Activated T-helper 17 cell treated with anti-CD3 and anti-CD28 coated beads, Interleukin-2, amount 50 U/mL, for 72 hours (primary cell): ENCODE measurements around the gene PES1. TPM values are rescaled to one million over a fixed set of nuclear protein-coding genes. Genes with fewer than 3 reads are reported as not detected.
"Not testable (repeated sequence)": the region's sequence is repeated elsewhere in the genome, so short reads cannot be mapped to it uniquely, and the experiment has no call there.

Experiments
- ATAC-seq: fragments of 150-1000 bp; cut with Tn5 transposase; replicated peaks from 2 replicates; pipeline ENCODE4 v1.10.0; 2021; ENCODE audit warnings: mild to moderate bottlenecking, moderate library complexity
- H3K27ac Mint-ChIP-seq: one replicate; pipeline ENCODE4 v1.8.0; 2022; ENCODE audit warnings: mixed read lengths
- H3K27me3 Mint-ChIP-seq: one replicate; pipeline ENCODE4 v1.8.0; 2022; ENCODE audit warnings: mixed read lengths
- H3K36me3 Mint-ChIP-seq: one replicate; pipeline ENCODE4 v1.8.0; 2022; ENCODE audit warnings: low read depth, mild to moderate bottlenecking, mixed read lengths
- H3K4me1 Mint-ChIP-seq: one replicate; pipeline ENCODE4 v1.8.0; 2022; ENCODE audit warnings: mixed read lengths
- H3K4me3 Mint-ChIP-seq: one replicate; pipeline ENCODE4 v1.8.0; 2022; ENCODE audit warnings: mild to moderate bottlenecking, mixed read lengths
- H3K9me3 Mint-ChIP-seq: one replicate; pipeline ENCODE4 v1.8.0; 2022; ENCODE audit warnings: mixed read lengths
- total RNA-seq, 2 donors: library from RNA; stranded (reverse); gene quantifications; one replicate each; pipeline ENCODE4 v1.2.3, GENCODE V29; 2022

PES1 gene
- total RNA-seq, 2 donors from 2014 or later, result 63.6 to 124 TPM

DNA sequence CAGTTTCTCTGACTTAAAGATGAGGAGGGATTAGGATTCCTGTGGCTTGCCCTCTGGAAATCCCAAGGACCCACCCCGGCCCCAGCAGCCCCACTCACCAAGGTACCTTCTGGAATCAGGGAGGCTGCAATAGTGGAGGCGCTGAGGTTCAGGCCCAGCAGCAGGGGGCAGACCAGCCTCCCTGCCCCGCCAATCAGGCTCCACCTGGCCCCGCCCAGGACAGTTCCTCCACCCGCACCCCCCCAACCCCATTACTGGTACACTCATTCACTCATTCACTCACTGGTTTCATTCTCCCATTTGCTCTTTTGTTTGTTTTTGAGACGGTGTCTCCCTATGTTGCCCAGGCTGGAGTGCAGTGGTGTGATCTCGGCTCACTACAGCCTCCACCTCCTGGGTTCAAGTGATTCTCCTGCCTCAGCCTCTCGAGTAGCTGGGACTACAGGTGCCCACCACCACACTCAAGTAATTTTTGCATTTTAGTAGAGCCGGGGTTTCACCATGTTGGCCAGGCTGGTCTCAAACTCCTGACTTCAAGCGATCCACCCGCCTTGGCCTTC, 31.0 kb downstream of the PES1 start:
- ATAC-seq, result peak; percentile 64
- H3K36me3 Mint-ChIP-seq, H3K4me1 Mint-ChIP-seq, H3K27me3 Mint-ChIP-seq, H3K27ac Mint-ChIP-seq, H3K4me3 Mint-ChIP-seq, H3K9me3 Mint-ChIP-seq: not testable (repeated sequence)

DNA sequence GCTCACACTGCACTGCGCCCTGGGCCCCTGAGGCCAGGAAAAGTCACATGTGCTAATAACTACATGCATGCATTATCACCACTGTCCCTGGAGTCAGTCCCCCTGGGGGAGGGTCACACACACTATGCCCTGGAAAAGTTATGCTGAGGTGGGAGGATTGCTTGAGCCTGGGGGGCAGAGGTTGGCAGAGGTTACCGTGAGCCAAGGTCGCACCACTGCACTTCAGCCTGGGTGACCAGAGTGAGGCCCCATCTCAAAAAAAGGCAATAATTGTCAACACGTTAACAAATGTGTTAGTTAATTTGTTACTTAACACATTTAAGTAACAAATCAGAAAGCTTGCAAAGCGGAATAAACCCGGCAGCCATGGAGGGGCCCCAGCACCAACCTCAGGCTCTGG, 31.8 kb downstream of the PES1 start:
- Mint-ChIP-seq H3K9me3 (no peaks in the 10 kb centered on the region), H3K27me3 (no peaks in the 10 kb centered on the region), H3K36me3 (no peaks in the 10 kb centered on the region), H3K4me3 (no peak overlapping the region), H3K27ac (no peak overlapping the region), H3K4me1 (no peaks in the 10 kb centered on the region)
- ATAC-seq, result no peak

DNA sequence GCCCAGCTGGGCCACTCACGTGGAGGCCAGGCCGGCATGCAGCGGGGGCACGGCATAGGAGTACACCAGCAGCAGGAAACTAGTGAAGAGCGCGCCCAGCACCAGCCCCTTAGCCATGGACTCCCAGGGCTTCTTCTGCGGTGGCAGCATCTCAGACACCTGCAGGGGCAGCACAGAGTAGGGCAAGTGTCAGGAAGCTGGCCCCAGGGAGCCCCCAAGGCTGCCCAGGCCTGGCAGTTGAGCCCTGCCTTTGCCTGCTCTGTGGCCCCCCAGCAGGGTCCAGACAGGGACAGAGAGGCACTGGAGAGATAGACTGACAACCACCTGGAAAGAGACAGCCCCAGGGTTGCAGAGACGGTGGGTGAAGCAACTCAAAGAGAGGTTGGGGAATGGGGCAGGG, 34.5 kb downstream of the PES1 start:
- no peaks in the 10 kb centered on the region for H3K4me1 Mint-ChIP-seq
- H3K27me3 Mint-ChIP-seq, result no peaks in the 10 kb centered on the region
- no peaks in the 10 kb centered on the region for H3K9me3 Mint-ChIP-seq
- H3K4me3 Mint-ChIP-seq, result no peak overlapping the region
- no peaks in the 10 kb centered on the region for H3K36me3 Mint-ChIP-seq
- no peak overlapping the region for H3K27ac Mint-ChIP-seq
- ATAC-seq, result no peak

DNA sequence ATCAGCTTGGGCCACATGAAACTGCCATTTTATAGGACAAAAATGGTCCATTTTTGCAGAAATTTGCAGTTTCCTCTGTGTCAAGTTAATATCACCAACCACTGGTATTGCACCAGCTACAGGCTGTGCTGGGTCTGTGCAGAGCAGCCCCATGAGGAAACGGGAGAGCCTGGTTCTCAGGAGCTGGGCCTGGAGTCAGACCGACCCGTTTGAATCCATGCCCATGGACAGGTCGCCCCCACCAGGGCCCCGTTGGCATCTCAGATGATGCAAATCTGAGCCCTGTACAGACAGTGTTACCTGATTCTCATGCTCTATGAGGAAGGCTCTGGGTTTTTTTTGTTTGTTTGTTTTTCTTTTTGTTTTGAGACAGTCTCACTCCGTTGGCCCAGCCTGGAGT, 35.3 kb downstream of the PES1 start:
- no peaks in the 10 kb centered on the region for H3K9me3 Mint-ChIP-seq
- no peak overlapping the region for H3K4me3 Mint-ChIP-seq
- no peaks in the 10 kb centered on the region for H3K4me1 Mint-ChIP-seq
- no peaks in the 10 kb centered on the region for H3K27me3 Mint-ChIP-seq
- ATAC-seq, result no peak
- H3K36me3 Mint-ChIP-seq, result no peaks in the 10 kb centered on the region
- no peak overlapping the region for H3K27ac Mint-ChIP-seq

DNA sequence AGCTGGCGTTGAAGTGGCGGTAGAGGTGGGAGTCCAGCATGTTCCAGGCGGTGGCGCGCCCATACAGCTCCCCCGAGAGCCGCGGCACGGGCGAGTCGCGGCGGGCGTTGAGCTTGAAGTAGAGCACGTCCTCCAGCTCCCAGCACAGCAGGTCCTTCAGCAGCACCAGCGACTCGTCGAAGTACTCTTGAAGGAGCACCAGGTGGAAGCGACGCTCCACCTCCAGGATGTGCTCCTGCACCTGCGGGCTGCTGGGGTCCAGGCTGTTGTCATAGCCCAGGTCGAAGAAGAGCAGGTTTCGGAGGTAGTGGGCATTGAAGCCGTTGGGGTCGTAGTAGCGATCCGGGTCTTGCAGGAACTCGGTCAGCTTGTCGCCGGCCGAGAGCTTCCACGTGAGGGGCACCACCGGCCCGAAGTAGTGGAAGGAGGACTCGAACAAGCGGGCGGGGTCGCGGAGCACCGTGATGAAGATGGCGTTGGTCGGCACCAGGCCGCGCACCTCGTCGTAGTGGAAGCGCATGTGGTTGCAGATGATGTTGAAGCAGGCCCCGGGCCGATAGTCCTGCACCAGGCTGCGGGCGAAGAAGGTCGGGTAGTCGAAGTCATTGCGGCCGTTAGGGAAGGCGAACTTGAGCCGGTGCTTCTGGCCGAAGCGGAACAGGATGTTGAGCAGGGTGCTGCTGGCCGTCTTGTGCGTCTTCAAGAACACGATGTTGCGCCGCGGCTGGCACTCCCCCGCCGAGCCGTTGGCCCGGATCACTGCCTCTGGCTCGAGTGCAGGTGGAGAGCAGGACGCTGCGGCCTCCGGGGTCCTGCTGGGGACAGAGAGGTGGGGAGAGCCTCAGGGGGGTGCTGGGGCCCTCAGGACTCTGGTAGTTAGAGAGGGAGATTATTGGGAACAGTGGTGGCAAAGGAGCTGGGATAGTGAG, 36.2 kb downstream of the PES1 start:
- Mint-ChIP-seq H3K4me3 (no peak overlapping the region), H3K27me3 (no peaks in the 10 kb centered on the region), H3K4me1 (no peaks in the 10 kb centered on the region), H3K9me3 (no peaks in the 10 kb centered on the region), H3K27ac (no peak overlapping the region), H3K36me3 (no peaks in the 10 kb centered on the region)
- no peak for ATAC-seq

DNA sequence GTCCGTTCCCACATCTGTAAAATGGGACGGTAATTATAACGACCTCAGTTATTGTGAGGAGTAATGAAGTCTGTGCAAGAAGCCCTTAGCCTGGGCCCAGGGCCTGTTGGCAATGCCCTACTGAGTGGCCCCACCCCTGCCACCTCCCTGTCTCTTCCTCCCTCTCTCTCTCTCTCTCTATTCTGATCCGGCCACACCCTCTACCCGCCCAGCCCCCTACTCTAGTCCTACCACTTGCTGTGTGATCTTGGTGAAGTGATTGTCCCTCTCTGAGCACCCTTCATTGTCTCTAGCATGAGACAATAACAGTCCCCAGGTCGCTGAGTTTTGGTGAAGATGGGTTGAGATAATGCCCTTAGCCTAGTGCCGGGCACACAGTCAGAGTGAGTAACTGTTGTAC, 37.7 kb downstream of the PES1 start:
- Mint-ChIP-seq H3K36me3 (no peaks in the 10 kb centered on the region), H3K27ac (no peak overlapping the region), H3K9me3 (no peaks in the 10 kb centered on the region)

DNA sequence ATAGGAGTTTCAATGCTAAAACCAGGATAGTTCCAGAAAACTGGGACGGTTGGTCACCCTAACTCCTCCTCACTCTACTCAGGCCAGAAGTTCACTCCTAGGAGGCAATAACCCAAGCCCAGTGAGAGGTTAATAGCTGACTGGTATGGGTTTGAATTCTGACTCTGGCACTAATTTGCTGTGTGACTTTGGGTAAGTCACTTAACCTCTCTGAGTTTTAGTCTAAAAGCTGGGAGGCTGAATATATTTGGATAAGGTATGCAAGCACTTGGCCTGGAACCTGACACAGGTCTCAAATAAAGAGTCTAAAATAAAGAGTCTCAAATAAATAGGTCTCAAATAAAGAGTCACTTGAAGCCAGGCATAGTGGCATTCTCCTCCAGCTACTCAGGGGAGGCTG, 39.0 kb downstream of the PES1 start:
- Mint-ChIP-seq H3K36me3 (no peaks in the 10 kb centered on the region), H3K27me3 (no peaks in the 10 kb centered on the region), H3K4me3 (no peak overlapping the region), H3K4me1 (no peaks in the 10 kb centered on the region), H3K27ac (no peak overlapping the region), H3K9me3 (no peaks in the 10 kb centered on the region)
- no peak for ATAC-seq

More for the DNA sequence above, 37.7 kb downstream of the PES1 start:
- no peak overlapping the region for H3K4me3 Mint-ChIP-seq
- H3K4me1 Mint-ChIP-seq, result no peaks in the 10 kb centered on the region
- no peak for ATAC-seq
- no peaks in the 10 kb centered on the region for H3K27me3 Mint-ChIP-seq

DNA sequence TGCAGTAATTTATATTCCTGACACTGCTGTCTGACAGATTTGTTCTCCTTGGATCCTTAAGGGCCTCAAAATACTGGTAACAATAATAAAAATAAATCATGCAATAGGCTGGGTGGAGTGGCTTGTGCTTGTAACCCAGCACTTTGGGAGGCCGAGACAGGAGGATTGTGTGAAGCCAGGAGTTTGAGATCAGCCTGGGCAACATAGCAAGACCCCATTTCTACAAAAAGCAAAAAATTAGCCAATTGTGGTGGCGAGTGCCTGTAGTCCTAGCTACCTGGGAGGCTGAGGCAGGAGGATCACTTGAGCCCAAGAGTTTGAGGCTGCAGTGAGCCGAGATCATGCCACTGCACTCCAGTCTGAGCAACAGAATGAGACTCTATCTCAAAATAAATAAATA, 39.9 kb downstream of the PES1 start:
- not testable (repeated sequence) for H3K27me3 Mint-ChIP-seq, H3K27ac Mint-ChIP-seq, H3K4me3 Mint-ChIP-seq, ATAC-seq, H3K36me3 Mint-ChIP-seq, H3K4me1 Mint-ChIP-seq, H3K9me3 Mint-ChIP-seq

DNA sequence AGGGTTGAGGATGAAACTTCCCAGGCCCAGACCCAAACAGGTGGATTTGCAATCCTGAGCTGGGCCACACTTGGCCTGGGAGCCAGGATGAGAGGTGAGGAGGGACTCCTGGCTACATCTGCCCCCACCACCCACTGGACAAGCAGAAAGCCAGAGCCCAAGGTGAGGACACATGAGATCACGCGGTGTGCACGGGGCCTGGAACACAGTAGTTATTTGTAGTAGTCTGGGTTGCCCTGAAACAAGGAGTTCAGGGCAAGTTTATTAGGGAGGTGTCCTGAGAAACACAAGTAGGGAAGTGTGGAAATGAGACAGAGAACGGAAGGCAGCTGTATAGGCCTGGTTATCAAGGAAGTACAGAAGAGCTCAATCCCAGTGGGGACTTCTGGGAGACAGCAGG, 44.5 kb downstream of the PES1 start:
- H3K4me3 Mint-ChIP-seq, result no peak overlapping the region
- no peaks in the 10 kb centered on the region for H3K36me3 Mint-ChIP-seq
- H3K4me1 Mint-ChIP-seq, result no peaks in the 10 kb centered on the region
- H3K27me3 Mint-ChIP-seq, result peaks cover 20% of the 10 kb centered on the region
- ATAC-seq, result no peak
- no peak overlapping the region for H3K27ac Mint-ChIP-seq
- no peaks in the 10 kb centered on the region for H3K9me3 Mint-ChIP-seq

DNA sequence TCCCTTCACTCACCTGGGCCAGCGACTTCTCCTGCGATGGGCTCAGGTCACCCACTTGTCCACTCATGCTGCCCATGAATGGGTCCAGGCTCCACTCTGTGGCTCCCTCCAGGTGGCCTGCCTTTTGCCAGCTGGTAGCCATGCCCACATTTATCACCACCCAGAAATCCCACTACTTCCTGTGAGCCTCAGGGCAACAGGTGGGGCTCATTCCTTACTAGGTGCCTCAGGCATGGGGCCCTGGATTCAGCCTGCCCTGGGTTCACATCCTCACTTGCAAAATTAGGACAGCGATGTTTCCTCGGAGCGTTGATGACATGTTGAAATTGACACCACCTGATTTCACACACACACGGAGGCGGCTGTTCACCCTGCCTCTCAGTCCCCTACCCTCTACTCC, 45.1 kb downstream of the PES1 start, which contains the start of gene SEC14L6:
Gene SEC14L6, minus strand, starts transcription at position 126 of the 400 bp plus-strand sequence. Its CDS starts 59 bp downstream, at position 67.
- Mint-ChIP-seq H3K4me1 (no peaks in the 10 kb centered on the region), H3K9me3 (no peaks in the 10 kb centered on the region), H3K4me3 (no peak within 1 kb of the TSS), H3K27ac (no peak within 1 kb of the TSS), H3K27me3 (peaks cover 20% of the 10 kb centered on the region), H3K36me3 (no peaks in the 10 kb centered on the region)
- ATAC-seq, result no peak

DNA sequence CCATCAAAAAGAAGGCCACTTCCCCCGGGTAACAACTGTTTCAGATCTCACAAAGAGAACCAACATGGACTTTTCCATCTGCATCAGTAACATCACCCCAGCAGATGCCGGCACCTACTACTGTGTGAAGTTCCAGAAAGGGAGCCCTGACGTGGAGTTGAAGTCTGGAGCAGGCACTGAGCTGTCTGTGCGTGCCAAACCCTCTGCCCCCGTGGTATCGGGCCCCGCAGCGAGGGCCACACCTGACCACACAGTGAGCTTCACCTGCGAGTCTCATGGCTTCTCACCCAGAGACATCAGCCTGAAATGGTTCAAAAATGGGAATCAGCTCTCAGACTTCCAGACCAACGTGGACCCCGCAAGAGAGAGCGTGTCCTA, 48.9 kb downstream of the PES1 start:
- no peaks in the 10 kb centered on the region for H3K36me3 Mint-ChIP-seq
- no peaks in the 10 kb centered on the region for H3K4me1 Mint-ChIP-seq
- ATAC-seq, result no peak
- no peak overlapping the region for H3K27ac Mint-ChIP-seq
- no peaks in the 10 kb centered on the region for H3K9me3 Mint-ChIP-seq
- H3K27me3 Mint-ChIP-seq, result peaks cover 24% of the 10 kb centered on the region
- H3K4me3 Mint-ChIP-seq, result peak overlapping the region; percentile 28

DNA sequence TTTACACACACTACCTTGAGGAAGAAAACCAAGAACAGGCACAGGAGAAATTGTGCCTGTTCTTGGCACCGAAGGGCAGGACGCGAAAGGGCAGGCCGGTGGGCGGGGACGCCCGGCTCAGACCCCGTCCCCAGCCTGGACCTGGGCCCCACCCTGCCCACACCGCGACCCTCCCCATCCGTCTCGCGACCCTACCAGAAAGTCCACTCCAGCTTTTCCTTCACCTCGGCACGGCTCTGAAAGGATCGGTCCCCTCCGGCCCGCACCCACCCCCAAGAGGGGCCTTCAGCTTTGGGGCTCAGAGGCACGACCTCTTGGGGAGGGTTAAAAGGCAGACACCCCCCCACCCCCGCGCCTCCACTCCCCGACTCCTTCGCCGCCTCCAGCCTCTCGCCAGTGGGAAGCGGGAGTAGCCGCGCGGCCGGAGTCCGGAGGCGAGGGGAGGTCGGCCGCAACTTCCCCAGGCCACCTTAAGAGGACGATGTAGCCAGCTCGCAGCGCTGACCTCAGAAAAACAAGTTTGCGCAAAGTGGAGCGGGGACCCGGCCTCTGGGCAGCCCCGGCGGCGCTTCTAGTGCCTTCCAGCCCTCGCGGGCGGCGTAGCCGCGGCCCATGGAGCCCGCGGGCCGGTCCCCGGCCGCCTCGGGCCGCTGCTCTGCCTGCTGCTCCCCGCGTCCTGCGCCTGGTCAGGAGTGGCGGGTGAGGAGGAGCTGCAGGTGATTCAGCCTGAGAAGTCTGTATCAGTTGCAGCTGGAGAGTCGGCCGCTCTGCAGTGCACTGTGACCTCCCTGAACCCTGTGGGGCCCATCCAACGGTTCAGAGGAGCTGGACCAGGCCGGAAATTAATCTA, 49.5 kb downstream of the PES1 start:
- no peaks in the 10 kb centered on the region for H3K4me1 Mint-ChIP-seq
- no peaks in the 10 kb centered on the region for H3K9me3 Mint-ChIP-seq
- no peak for ATAC-seq
- peaks cover 24% of the 10 kb centered on the region for H3K27me3 Mint-ChIP-seq
- peak overlapping the region; percentile 28 for H3K4me3 Mint-ChIP-seq
- H3K36me3 Mint-ChIP-seq, result no peaks in the 10 kb centered on the region
- H3K27ac Mint-ChIP-seq, result no peak overlapping the region

DNA sequence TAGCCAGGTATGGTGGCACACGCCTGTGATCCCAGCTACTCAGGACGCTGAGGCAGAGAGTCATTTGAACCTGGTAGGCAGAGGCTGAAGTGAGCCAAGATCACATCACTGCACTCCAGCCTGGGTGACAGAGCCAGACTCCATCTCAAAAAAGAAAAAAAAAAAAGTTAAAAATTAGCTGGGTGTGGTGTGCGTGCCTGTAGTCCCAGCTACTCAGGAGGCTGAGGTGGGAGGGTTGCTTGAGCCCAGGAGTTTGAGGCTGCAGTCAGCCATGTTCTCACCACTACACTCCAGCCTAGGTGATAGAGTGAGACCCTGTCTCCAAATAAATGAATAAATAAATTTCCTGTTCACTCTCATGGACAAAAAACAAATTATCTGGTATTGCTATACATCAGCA, 50.2 kb downstream of the PES1 start:
- not testable (repeated sequence) for H3K27ac Mint-ChIP-seq, ATAC-seq, H3K9me3 Mint-ChIP-seq, H3K4me1 Mint-ChIP-seq, H3K4me3 Mint-ChIP-seq, H3K36me3 Mint-ChIP-seq
- peaks cover 24% of the 10 kb centered on the region for H3K27me3 Mint-ChIP-seq

DNA sequence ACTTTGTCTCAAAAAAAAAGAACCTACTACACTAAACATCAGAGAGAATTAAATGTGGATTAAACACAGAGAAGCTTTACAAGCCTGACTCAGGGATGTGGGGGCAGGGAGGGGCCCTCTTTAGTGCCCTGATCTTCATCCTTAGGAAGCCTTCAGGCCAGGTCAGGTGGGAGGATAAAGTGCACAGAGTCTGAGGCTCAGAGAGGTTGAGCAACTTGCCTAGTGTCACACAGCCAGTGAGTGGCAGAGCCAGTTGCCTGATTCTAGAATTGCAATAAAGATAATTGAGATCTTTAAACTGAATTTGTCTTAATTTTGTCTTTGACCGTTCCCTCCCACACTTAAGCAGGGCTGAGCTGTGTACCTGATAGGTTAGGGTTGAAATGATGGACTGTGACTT, 52.3 kb downstream of the PES1 start:
- no peaks in the 10 kb centered on the region for H3K4me1 Mint-ChIP-seq
- H3K36me3 Mint-ChIP-seq, result no peaks in the 10 kb centered on the region
- no peaks in the 10 kb centered on the region for H3K9me3 Mint-ChIP-seq
- H3K27ac Mint-ChIP-seq, result no peak overlapping the region
- ATAC-seq, result no peak
- H3K4me3 Mint-ChIP-seq, result no peak overlapping the region
- H3K27me3 Mint-ChIP-seq, result peaks cover 17% of the 10 kb centered on the region

DNA sequence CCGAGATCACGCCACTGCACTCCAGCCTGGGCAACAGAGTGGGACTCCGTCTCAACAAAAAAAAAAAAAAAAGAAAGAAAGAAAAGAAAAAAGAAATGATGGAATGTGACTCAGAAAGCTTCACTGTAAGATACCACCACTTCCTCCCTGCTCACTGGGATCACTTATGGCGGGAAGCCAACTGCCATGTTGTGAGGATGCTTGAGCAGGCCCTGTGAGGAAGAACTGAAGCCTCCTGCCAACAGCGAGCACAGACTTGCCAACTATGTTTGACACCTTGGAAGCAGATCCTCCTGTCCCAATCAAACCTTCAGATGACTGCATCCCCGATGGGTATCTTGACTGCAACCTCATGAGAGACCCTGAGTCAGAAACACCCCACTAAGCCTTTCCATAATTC, 53.4 kb downstream of the PES1 start:
- H3K36me3 Mint-ChIP-seq, result no peaks in the 10 kb centered on the region
- H3K27ac Mint-ChIP-seq, result no peak overlapping the region
- no peaks in the 10 kb centered on the region for H3K4me1 Mint-ChIP-seq
- H3K4me3 Mint-ChIP-seq, result no peak overlapping the region
- no peaks in the 10 kb centered on the region for H3K9me3 Mint-ChIP-seq
- peaks cover 10% of the 10 kb centered on the region for H3K27me3 Mint-ChIP-seq
- ATAC-seq, result no peak
